Body of pancreas (tissue), 4 donors: Measurements from ENCODE around the gene IL13. TPM values are rescaled to one million over a fixed set of nuclear protein-coding genes. Genes with fewer than 3 reads are reported as not detected.

Source experiments
- ATAC-seq: fragments of 150-250 bp; one replicate; pipeline ENCODE4 v1.9.1; 2016
- DNase-seq, 4 donors: peaks; one replicate each; pipeline ENCODE4 v3.0.0-alpha.2; 2019
- H3K27ac ChIP-seq, 4 donors: fragments of 200-600 bp; sonication (generic); 1 replicate in 3 of 4; 2 replicates in 1 of 4; pipeline versions ENCODE4 v1.5.1 to v1.6.1; 2016 to 2019; ENCODE audit warnings: mild to moderate bottlenecking in 1 of 4, mixed read lengths in 1 of 4, moderate library complexity in 1 of 4
- H3K27me3 ChIP-seq, 2 donors: fragments of 200-600 bp; sonication (generic); one replicate each; pipeline ENCODE4 v1.6.0; 2016; ENCODE audit warnings: mild to moderate bottlenecking in 1 of 2
- H3K36me3 ChIP-seq, 2 donors: fragments of 200-600 bp; sonication (generic); replicated peaks in 1 of 2; 2 replicates each; pipeline ENCODE4 v1.5.1; 2016; ENCODE audit warnings: low read depth in 2 of 2; ENCODE audit not compliant: insufficient read depth in 1 of 2
- H3K4me1 ChIP-seq: fragments of 200-600 bp; sonication (generic); one replicate; pipeline ENCODE4 v1.6.0; 2016
- H3K4me3 ChIP-seq, 2 donors: fragments of 200-600 bp; sonication (generic); 1 replicate in 1 of 2; 2 replicates in 1 of 2; pipeline ENCODE4 v1.5.1; 2016 to 2019
- H3K9me3 ChIP-seq, 3 donors: fragments of 200-600 bp; sonication (generic); 1 replicate in 2 of 3; 2 replicates in 1 of 3; pipeline ENCODE4 v1.5.1; 2016
- CTCF ChIP-seq, 7 experiments: fragments of 450-650 bp in 4 of 7; fragments of 200-600 bp in 3 of 7; sonication (generic) in 3 of 7; IDR thresholded peaks; one replicate each; pipeline ENCODE4 v1.5.1; 2016 to 2019; ENCODE audit warnings: antibody characterized with exemption in 7 of 7
- POLR2A ChIP-seq, 3 donors: fragments of 450-650 bp; IDR thresholded peaks; one replicate each; pipeline ENCODE4 v1.6.1; 2016; ENCODE audit warnings: antibody characterized with exemption in 3 of 3, mild to moderate bottlenecking in 2 of 3
- WGBS, 2 donors: methylation state at CpG; one replicate each; pipeline ENCODE4 v1.1.5; 2017; 5-methylcytosine and 5-hydroxymethylcytosine counted together
- intact Hi-C: fragments of 100-400 bp; cut with DNase I; formaldehyde crosslinking; loops from one replicate; pipeline ENCODE4 v1.15.1; 2023
- total RNA-seq, 2 donors: library from RNA; depleted of rRNA; stranded (reverse); fragments of >200 nt; gene quantifications; one replicate each; pipeline ENCODE4 v1.1.0, GENCODE V29; 2016

IL13 gene
- total RNA-seq, 2 donors from 2014 or later: not detected

- DNase-seq (no peak), ATAC-seq (no peak)
- intact Hi-C loops: no loop called here
- Histone ChIP-seq H3K27ac (no peak overlapping the region), H3K9me3 (no peaks in the 10 kb centered on the region), H3K4me3 (no peak overlapping the region), H3K4me1 (no peaks in the 10 kb centered on the region), H3K27me3 (no peaks in the 10 kb centered on the region), H3K36me3 (peaks cover 0 to 18% of the 10 kb centered on the region in 2 donors)
- TF ChIP-seq CTCF (IDR thresholded peaks at IDR 0.05) (no peak), POLR2A (IDR thresholded peaks at IDR 0.05) (no peak)
- 99 to 100% methylated on average over 4 of the region's 4 CpGs for WGBS, 2 donors
Observed at GRCh38 chr5:132637241-132637640, 20.7 kb upstream of the IL13 start.

GRCh38 chr5:132639706-132640130 is 18.3 kb upstream of the IL13 start:
- DNase-seq (no peak), ATAC-seq (no peak)
- Histone ChIP-seq H3K27me3 (no peaks in the 10 kb centered on the region), H3K36me3 (peaks cover 0 to 21% of the 10 kb centered on the region in 2 donors), H3K27ac (no peak overlapping the region), H3K9me3 (no peaks in the 10 kb centered on the region), H3K4me3 (no peak overlapping the region), H3K4me1 (no peaks in the 10 kb centered on the region)
- 55 to 73% methylated on average over 2 of the region's 2 CpGs for WGBS, 2 donors
- intact Hi-C loops: no loop called here
- TF ChIP-seq POLR2A (IDR thresholded peaks at IDR 0.05) (no peak), CTCF (IDR thresholded peaks at IDR 0.05) (no peak)

GRCh38 chr5:132640613-132641012 is 17.4 kb upstream of the IL13 start:
- Histone ChIP-seq H3K27ac (no peak overlapping the region), H3K9me3 (no peaks in the 10 kb centered on the region), H3K27me3 (no peaks in the 10 kb centered on the region), H3K4me1 (no peaks in the 10 kb centered on the region), H3K4me3 (no peak overlapping the region), H3K36me3 (peaks cover 0 to 21% of the 10 kb centered on the region in 2 donors)
- WGBS, 2 donors: 77 to 83% methylated on average over 4 of the region's 4 CpGs
- intact Hi-C loops: no loop called here
- ATAC-seq (no peak), DNase-seq (no peak)
- no peak for TF ChIP-seq CTCF (IDR thresholded peaks at IDR 0.05)
- no peak for TF ChIP-seq POLR2A (IDR thresholded peaks at IDR 0.05)

- 94 to 98% methylated on average over 3 of the region's 3 CpGs for WGBS, 2 donors
- Histone ChIP-seq H3K27ac (no peak overlapping the region), H3K4me1 (no peaks in the 10 kb centered on the region), H3K36me3 (peaks cover 0 to 21% of the 10 kb centered on the region in 2 donors), H3K27me3 (no peaks in the 10 kb centered on the region), H3K9me3 (no peaks in the 10 kb centered on the region), H3K4me3 (no peak overlapping the region)
- no peak for TF ChIP-seq POLR2A (IDR thresholded peaks at IDR 0.05)
- TF ChIP-seq CTCF (IDR thresholded peaks at IDR 0.05): no peak
- ATAC-seq (no peak), DNase-seq (no peak)
- intact Hi-C loops: no loop called here
Observed at GRCh38 chr5:132641241-132641723, 16.7 kb upstream of the IL13 start.

- peaks cover 5% of the 10 kb centered on the region for H3K4me1 ChIP-seq
- 97 to 98% methylated on average over 3 of the region's 3 CpGs for WGBS, 2 donors
- ATAC-seq: no peak
Observed at GRCh38 chr5:132641841-132642240, 16.1 kb upstream of the IL13 start.

More at GRCh38 chr5:132641841-132642240, 16.1 kb upstream of the IL13 start:
- Histone ChIP-seq H3K4me3 (no peak overlapping the region), H3K36me3 (peaks cover 0 to 21% of the 10 kb centered on the region in 2 donors), H3K27me3 (no peaks in the 10 kb centered on the region), H3K9me3 (no peaks in the 10 kb centered on the region), H3K27ac (no peak overlapping the region)
- DNase-seq: no peak
- intact Hi-C loops: no loop called here
- TF ChIP-seq POLR2A (IDR thresholded peaks at IDR 0.05) (no peak), CTCF (IDR thresholded peaks at IDR 0.05) (no peak)
